ENCODE data around the gene RPN2. TPM values are rescaled to one million over a fixed set of nuclear protein-coding genes. Genes with fewer than 3 reads are reported as not detected.

The RPN2 gene
- polyA plus RNA-seq, 1 donor from 2014 or later = 151 TPM

DNA sequence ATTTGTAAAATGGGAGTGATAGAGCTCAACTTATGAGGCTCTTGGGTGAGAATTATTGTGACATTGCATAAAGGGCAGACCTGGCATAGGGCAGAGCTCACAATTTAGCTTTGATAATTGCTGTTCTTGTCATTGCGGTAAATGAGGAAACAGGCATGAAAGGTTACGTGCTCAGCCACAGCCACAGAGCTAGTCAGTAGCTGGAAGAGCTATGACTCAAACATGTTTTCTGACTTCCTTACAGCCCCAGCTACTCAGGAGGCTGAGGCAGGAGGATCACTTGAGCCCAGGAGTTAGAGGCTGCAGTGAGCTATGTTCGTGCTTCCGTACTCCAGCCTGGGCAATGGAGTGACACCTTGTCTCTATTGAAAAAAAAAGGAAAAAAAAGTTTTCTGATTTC lies 86.0 kb downstream of the RPN2 start:
- Histone ChIP-seq H4K20me1 (ENCODE audit: insufficient read depth) (no peaks in the 10 kb centered on the region), H3K9me3 (ENCODE audit: low read length) (no peaks in the 10 kb centered on the region), H3K79me2 (replicated peaks; ENCODE audit: insufficient read depth, low read length) (no peaks in the 10 kb centered on the region), H3K4me2 (ENCODE audit: low read length) (no peak overlapping the region), H3F3A (ENCODE audit: insufficient read depth, low read length, poor library complexity, severe bottlenecking) (peaks cover 5% of the 10 kb centered on the region), H3K9me2 (ENCODE audit: insufficient read depth, low read length) (no peaks in the 10 kb centered on the region), H3K9ac (ENCODE audit: low read length) (no peak overlapping the region), H2AFZ (ENCODE audit: low read depth, low read length) (no peak overlapping the region), H3K4me3 (ENCODE audit: low read length) (no peak overlapping the region), H3K27me3 (ENCODE audit: insufficient read depth, low read depth, low read length) (no peaks in the 10 kb centered on the region), H3K27ac (ENCODE audit: low read length) (no peak overlapping the region), H3K36me3 (ENCODE audit: insufficient read depth, low read length) (no peaks in the 10 kb centered on the region)
- TF ChIP-seq CTCF (IDR thresholded peaks at IDR 0.05; ENCODE audit: poor library complexity, severe bottlenecking) (no peak), RAD21 (conservative IDR thresholded peaks at IDR 0.05) (no peak), EP300 (conservative IDR thresholded peaks at IDR 0.05; ENCODE audit: poor library complexity, severe bottlenecking) (no peak), TAF1 (IDR thresholded peaks at IDR 0.05; ENCODE audit: low read depth) (no peak), MXI1 (conservative IDR thresholded peaks at IDR 0.05; ENCODE audit: poor library complexity, severe bottlenecking) (no peak), POLR2AphosphoS5 (IDR thresholded peaks at IDR 0.05) (no peak), EZH2 (IDR thresholded peaks at IDR 0.05; ENCODE audit: borderline replicate concordance, insufficient read depth, low read length, poor library complexity, severe bottlenecking) (no peak), SMC3 (conservative IDR thresholded peaks at IDR 0.05; ENCODE audit: poor library complexity) (no peak)
- TF ChIP-seq, protein P1, sequence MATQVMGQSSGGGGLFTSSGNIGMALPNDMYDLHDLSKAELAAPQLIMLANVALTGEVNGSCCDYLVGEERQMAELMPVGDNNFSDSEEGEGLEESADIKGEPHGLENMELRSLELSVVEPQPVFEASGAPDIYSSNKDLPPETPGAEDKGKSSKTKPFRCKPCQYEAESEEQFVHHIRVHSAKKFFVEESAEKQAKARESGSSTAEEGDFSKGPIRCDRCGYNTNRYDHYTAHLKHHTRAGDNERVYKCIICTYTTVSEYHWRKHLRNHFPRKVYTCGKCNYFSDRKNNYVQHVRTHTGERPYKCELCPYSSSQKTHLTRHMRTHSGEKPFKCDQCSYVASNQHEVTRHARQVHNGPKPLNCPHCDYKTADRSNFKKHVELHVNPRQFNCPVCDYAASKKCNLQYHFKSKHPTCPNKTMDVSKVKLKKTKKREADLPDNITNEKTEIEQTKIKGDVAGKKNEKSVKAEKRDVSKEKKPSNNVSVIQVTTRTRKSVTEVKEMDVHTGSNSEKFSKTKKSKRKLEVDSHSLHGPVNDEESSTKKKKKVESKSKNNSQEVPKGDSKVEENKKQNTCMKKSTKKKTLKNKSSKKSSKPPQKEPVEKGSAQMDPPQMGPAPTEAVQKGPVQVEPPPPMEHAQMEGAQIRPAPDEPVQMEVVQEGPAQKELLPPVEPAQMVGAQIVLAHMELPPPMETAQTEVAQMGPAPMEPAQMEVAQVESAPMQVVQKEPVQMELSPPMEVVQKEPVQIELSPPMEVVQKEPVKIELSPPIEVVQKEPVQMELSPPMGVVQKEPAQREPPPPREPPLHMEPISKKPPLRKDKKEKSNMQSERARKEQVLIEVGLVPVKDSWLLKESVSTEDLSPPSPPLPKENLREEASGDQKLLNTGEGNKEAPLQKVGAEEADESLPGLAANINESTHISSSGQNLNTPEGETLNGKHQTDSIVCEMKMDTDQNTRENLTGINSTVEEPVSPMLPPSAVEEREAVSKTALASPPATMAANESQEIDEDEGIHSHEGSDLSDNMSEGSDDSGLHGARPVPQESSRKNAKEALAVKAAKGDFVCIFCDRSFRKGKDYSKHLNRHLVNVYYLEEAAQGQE (IDR thresholded peaks at IDR 0.05; ENCODE audit: borderline replicate concordance) = no peak

DNA sequence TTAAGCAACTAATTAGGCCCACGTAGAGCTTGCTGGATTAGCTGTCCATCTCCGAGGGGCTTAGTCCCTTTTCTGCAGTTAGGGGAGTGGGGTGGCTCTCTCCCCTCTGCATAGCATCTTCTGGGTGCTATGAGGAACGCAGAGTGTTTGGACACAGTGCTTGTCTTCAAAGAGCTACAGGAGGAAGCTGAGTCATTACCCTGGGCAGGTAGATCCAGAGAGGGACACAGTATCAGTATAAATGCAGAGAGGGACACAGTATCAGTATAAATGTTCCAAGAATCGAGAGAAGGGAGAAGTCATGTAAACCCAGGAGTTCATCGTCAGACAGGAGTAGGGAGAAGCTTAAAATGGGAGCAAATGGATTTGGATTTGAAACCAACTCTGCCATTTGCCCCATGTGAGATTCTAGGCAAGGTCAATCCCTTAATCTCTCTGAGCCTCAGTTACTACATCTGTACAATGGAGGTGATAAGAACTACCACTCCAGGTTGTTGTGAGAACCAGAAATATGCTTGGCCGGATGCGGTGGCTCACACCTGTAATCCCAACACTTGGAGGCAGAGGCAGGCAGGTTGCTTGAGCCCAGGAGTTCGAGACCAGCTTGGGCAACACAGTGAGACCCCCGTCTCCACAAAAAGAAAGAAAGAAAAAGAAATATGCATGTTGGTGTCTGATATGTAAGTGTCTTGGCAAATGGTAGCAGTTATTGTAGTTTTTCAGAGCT lies 88.0 kb downstream of the RPN2 start:
- Histone ChIP-seq H3K9ac (ENCODE audit: low read length) (no peak overlapping the region), H3K79me2 (replicated peaks; ENCODE audit: insufficient read depth, low read length) (no peaks in the 10 kb centered on the region), H3K27me3 (ENCODE audit: insufficient read depth, low read depth, low read length) (no peaks in the 10 kb centered on the region), H2AFZ (ENCODE audit: low read depth, low read length) (no peak overlapping the region), H4K20me1 (ENCODE audit: insufficient read depth) (no peaks in the 10 kb centered on the region), H3K4me2 (ENCODE audit: low read length) (no peak overlapping the region), H3K4me3 (ENCODE audit: low read length) (no peak overlapping the region), H3K36me3 (ENCODE audit: insufficient read depth, low read length) (no peaks in the 10 kb centered on the region), H3K9me2 (ENCODE audit: insufficient read depth, low read length) (no peaks in the 10 kb centered on the region), H3K9me3 (ENCODE audit: low read length) (no peaks in the 10 kb centered on the region), H3K27ac (ENCODE audit: low read length) (no peak overlapping the region), H3F3A (ENCODE audit: insufficient read depth, low read length, poor library complexity, severe bottlenecking) (peaks cover 5% of the 10 kb centered on the region)
- no peak for TF ChIP-seq EZH2 (IDR thresholded peaks at IDR 0.05; ENCODE audit: borderline replicate concordance, insufficient read depth, low read length, poor library complexity, severe bottlenecking)

Data from neural cell (in vitro differentiated cells).